ENCODE measurements around the gene KRTAP10-12. TPM values are rescaled to one million over a fixed set of nuclear protein-coding genes. Genes with fewer than 3 reads are reported as not detected.

Gene KRTAP10-12
- total RNA-seq, 1 experiment from 2014 or later: not detected

GRCh38 chr21:44728716-44729115, 31.7 kb downstream of the KRTAP10-12 start (continued):
- TF ChIP-seq POLR2A (IDR thresholded peaks at IDR 0.05; ENCODE audit: borderline replicate concordance, extremely low read depth, insufficient read depth, insufficient read length): no peak

DNA sequence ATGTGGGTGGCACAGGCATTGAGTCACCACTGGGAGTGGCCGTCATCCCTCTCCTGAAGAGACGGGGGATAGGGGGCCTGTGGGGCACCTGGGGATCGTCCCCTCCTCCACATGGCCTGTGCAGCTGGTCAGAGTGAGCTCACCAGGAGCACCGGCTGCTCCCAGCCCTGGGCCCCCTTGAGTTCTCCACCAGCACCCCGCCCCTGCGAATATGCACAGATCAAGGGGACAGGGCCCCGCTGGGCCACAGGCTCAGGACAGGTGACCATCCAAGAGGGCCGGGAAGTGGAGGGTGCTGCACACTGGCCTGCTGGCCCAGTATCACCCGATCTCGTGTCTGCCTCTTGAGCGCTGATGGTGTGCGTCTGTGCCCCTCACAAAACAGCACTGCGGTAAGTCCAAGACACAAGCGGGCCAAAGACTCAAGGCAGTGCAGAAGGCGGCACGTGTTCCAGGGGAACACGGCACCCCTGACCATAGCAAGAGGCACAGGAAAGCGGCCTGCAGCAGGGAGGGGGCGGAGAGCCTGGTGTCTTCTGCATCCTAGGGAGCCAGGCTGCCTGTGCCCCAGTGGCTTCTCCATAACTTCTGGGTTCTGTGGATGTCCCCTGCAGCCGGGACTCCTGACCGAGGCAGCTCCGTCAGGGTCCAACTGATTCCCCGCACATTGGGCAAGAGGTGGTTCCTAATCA, 32.5 kb downstream of the KRTAP10-12 start:
- no peaks in the 10 kb centered on the region for H3K27me3 ChIP-seq (ENCODE audit: insufficient read depth, low read length)
- H4K20me1 ChIP-seq (ENCODE audit: insufficient read depth): no peaks in the 10 kb centered on the region
- no peaks in the 10 kb centered on the region for H3K36me3 ChIP-seq (ENCODE audit: control insufficient read depth in 1 of 2, insufficient read depth in 2 of 2, low read length in 2 of 2)
- DNase-seq (ENCODE audit: low read depth, low spot score): no peak
- ChIA-PET CTCF (no interaction called here), RAD21 (ENCODE audit: low non-redundant PET in 1 of 2, low total read pairs in 2 of 2, uncharacterized antibody in 2 of 2, unreplicated experiment in 2 of 2) (no interaction called here), POLR2A (no interaction called here)
- H3K4me2 ChIP-seq (ENCODE audit: low read length): no peak overlapping the region
- H3K9ac ChIP-seq (ENCODE audit: low read length): no peak overlapping the region
- no peak for TF ChIP-seq POLR2AphosphoS5 (IDR thresholded peaks at IDR 0.05; ENCODE audit: low read depth, low read length)
- no peak for TF ChIP-seq SIN3A (IDR thresholded peaks at IDR 0.05; ENCODE audit: low read depth)
- TF ChIP-seq CEBPB (IDR thresholded peaks at IDR 0.05; ENCODE audit: low read depth): no peak
- TF ChIP-seq FOSL1 (IDR thresholded peaks at IDR 0.05; ENCODE audit: low read depth): no peak
- no peak for TF ChIP-seq YY1 (IDR thresholded peaks at IDR 0.05; ENCODE audit: extremely low read depth, insufficient replicate concordance, low read depth, low read length)
- no peak for TF ChIP-seq JUND (IDR thresholded peaks at IDR 0.05)
- no peak for TF ChIP-seq ELF1 (IDR thresholded peaks at IDR 0.05; ENCODE audit: borderline replicate concordance, low read depth)
- TF ChIP-seq CTCF (IDR thresholded peaks at IDR 0.05 in 2 of 3, conservative IDR thresholded peaks at IDR 0.05 in 1 of 3; ENCODE audit: borderline replicate concordance in 1 of 3, insufficient read depth in 1 of 3, low read depth in 2 of 3, low read length in 2 of 3): no peak
- no peak for TF ChIP-seq ZBTB33 (IDR thresholded peaks at IDR 0.05; ENCODE audit: extremely low read depth, insufficient replicate concordance, low read length)
- TF ChIP-seq SP1 (IDR thresholded peaks at IDR 0.05; ENCODE audit: low read depth): no peak
- no peak for TF ChIP-seq ATF3 (IDR thresholded peaks at IDR 0.05)
- TF ChIP-seq CBX3 (IDR thresholded peaks at IDR 0.05; ENCODE audit: low read depth): no peak
- TF ChIP-seq, protein P1, sequence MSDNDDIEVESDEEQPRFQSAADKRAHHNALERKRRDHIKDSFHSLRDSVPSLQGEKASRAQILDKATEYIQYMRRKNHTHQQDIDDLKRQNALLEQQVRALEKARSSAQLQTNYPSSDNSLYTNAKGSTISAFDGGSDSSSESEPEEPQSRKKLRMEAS (IDR thresholded peaks at IDR 0.05): no peak
- no peak overlapping the region for H3K4me3 ChIP-seq (replicated peaks in 1 of 2; ENCODE audit: low read depth in 1 of 2, low read length in 2 of 2)
- no peak for ATAC-seq
- no peaks in the 10 kb centered on the region for H3K9me2 ChIP-seq (ENCODE audit: insufficient read depth)
- BruUV-seq (replicated peaks): no TSS peak
- H3K9me3 ChIP-seq (ENCODE audit: control insufficient read depth in 1 of 2, insufficient read depth in 1 of 2, low read depth in 1 of 2, low read length in 2 of 2): no peaks in the 10 kb centered on the region
- intact Hi-C loops (cut with micrococcal nuclease): no loop called here
- H3K27ac ChIP-seq (ENCODE audit: low read depth, low read length): no peak overlapping the region
- H3K4me1 ChIP-seq (ENCODE audit: control insufficient read depth in 1 of 2, insufficient read depth in 2 of 2, low read length in 2 of 2): no peaks in the 10 kb centered on the region
- H3K79me2 ChIP-seq (ENCODE audit: insufficient read depth, low read length): no peaks in the 10 kb centered on the region
- H2AFZ ChIP-seq (ENCODE audit: low read depth, low read length, poor library complexity, severe bottlenecking): no peak overlapping the region
